ENCODE measurements around the gene HMX3.
A peak's percentile ranks its signal among the peaks of the same experiment; 100 is the strongest.
"Not testable (repeated sequence)": the region's sequence is repeated elsewhere in the genome, so short reads cannot be mapped to it uniquely, and the experiment has no call there.

The HMX3 gene

GRCh38 chr10:123148414-123149161 is 12.8 kb downstream of the HMX3 start:
- DNase-seq (ENCODE audit: low read depth) = no peak

GRCh38 chr10:123149162-123149567 is 13.4 kb downstream of the HMX3 start:
- no peak for DNase-seq (ENCODE audit: low read depth)

GRCh38 chr10:123149568-123150270 is 13.9 kb downstream of the HMX3 start:
- DNase-seq (ENCODE audit: low read depth) = no peak

- no peak for DNase-seq (ENCODE audit: low read depth)
These were observed 14.7 kb downstream of the HMX3 start for GRCh38 chr10:123150271-123150985.

GRCh38 chr10:123150986-123151736 is 15.4 kb downstream of the HMX3 start:
- DNase-seq (ENCODE audit: low read depth) = no peak

GRCh38 chr10:123151737-123152135 is 16.0 kb downstream of the HMX3 start:
- no peak for DNase-seq (ENCODE audit: low read depth)

- no peak for DNase-seq (ENCODE audit: low read depth)
These were observed 17.8 kb downstream of the HMX3 start for GRCh38 chr10:123153486-123154091.

- DNase-seq (ENCODE audit: low read depth) = peak; percentile 72
These were observed 18.4 kb downstream of the HMX3 start, which contains the start of gene BUB3 for GRCh38 chr10:123154092-123154710. TSS of gene BUB3 (plus strand) at chr10:123154402. CDS start at chr10:123154918, 516 bp downstream.

GRCh38 chr10:123154711-123155505 is 19.1 kb downstream of the HMX3 start:
- DNase-seq (ENCODE audit: low read depth) = no peak

- no peak for DNase-seq (ENCODE audit: low read depth)
These were observed 20.3 kb downstream of the HMX3 start for GRCh38 chr10:123156078-123156477.

- no peak for DNase-seq (ENCODE audit: low read depth)
These were observed 21.4 kb downstream of the HMX3 start for GRCh38 chr10:123157210-123157609.

GRCh38 chr10:123158682-123159081 is 22.9 kb downstream of the HMX3 start:
- DNase-seq (ENCODE audit: low read depth) = no peak

- DNase-seq (ENCODE audit: low read depth) = no peak
These were observed 24.7 kb downstream of the HMX3 start for GRCh38 chr10:123160311-123160980.

- DNase-seq (ENCODE audit: low read depth) = no peak
These were observed 28.5 kb downstream of the HMX3 start for GRCh38 chr10:123164319-123164718.

- DNase-seq (ENCODE audit: low read depth) = no peak
These were observed 29.8 kb downstream of the HMX3 start for GRCh38 chr10:123165445-123166072.

- DNase-seq (ENCODE audit: low read depth) = no peak
These were observed 30.8 kb downstream of the HMX3 start for GRCh38 chr10:123166618-123167017.

- no peak for DNase-seq (ENCODE audit: low read depth)
These were observed 35.2 kb downstream of the HMX3 start for GRCh38 chr10:123170961-123171360.

GRCh38 chr10:123171616-123172015 is 35.8 kb downstream of the HMX3 start:
- not testable (repeated sequence) for DNase-seq (ENCODE audit: low read depth)
